Measurements from ENCODE around the gene SIK2. TPM values are rescaled to one million over a fixed set of nuclear protein-coding genes. Genes with fewer than 3 reads are reported as not detected.
"Not testable (repeated sequence)": the region's sequence is repeated elsewhere in the genome, so short reads cannot be mapped to it uniquely, and the experiment has no call there.

Gene SIK2
- total and polyA plus RNA-seq, 2 donors (not counting 3 experiments of a cell fraction or from before 2014, with no cell fraction given): 14.6 to 17.1 TPM

GRCh38 chr11:111770581-111771134 is 168.4 kb downstream of the SIK2 start:
- H3K4me1 ChIP-seq (ENCODE audit: control insufficient read depth, extremely low read depth, insufficient read depth, low read length): peaks cover 6% of the 10 kb centered on the region
- H3K9me3 ChIP-seq (replicated peaks; ENCODE audit: control insufficient read depth, insufficient read depth, low read length): no peaks in the 10 kb centered on the region
- CTCF ChIA-PET: interaction anchor here (1.0 to 1.5 kb wide), 2 partner anchors 9 to 166 kb away, joined by 4 to 8 read pairs; no protein-coding TSS in a partner anchor
- H3K9me1 ChIP-seq (replicated peaks; ENCODE audit: control insufficient read depth, extremely low read depth, insufficient read depth, low read length): no peaks in the 10 kb centered on the region
- no peaks in the 10 kb centered on the region for H3K36me3 ChIP-seq (ENCODE audit: control insufficient read depth in 2 of 2, extremely low read depth in 1 of 2, insufficient read depth in 2 of 2, low read length in 2 of 2)
- H3K4me2 ChIP-seq (ENCODE audit: insufficient read depth, low read length): no peak overlapping the region
- DNase-seq (ENCODE audit: low read depth, low spot score) (no peak), FAIRE-seq (no peak)
- H4K20me1 ChIP-seq (replicated peaks; ENCODE audit: control insufficient read depth, extremely low read depth, insufficient read depth, low read length): no peaks in the 10 kb centered on the region
- H3K27ac ChIP-seq (ENCODE audit: insufficient read depth, low read depth, low read length): no peak overlapping the region
- H3K9ac ChIP-seq (replicated peaks; ENCODE audit: extremely low read depth, insufficient read depth, low read length): no peak overlapping the region
- dilution Hi-C loops (cut with MboI; ENCODE audit: extremely low pct_ligation_motif_present, low sequenced_read_pairs) (no loop called here), intact Hi-C loops (cut with micrococcal nuclease) (no loop called here)
- H3K79me2 ChIP-seq (ENCODE audit: control insufficient read depth, insufficient read depth, low read length): peaks cover under 1% of the 10 kb centered on the region
- no peak for TF ChIP-seq MAX (IDR thresholded peaks at IDR 0.05; ENCODE audit: insufficient read depth, insufficient read length)
- TF ChIP-seq JUN (IDR thresholded peaks at IDR 0.05; ENCODE audit: borderline replicate concordance, insufficient read depth, insufficient read length, low read depth): no peak
- no peak for TF ChIP-seq FOS (IDR thresholded peaks at IDR 0.05; ENCODE audit: borderline replicate concordance, insufficient read depth, low read length)
- TF ChIP-seq EZH2 (IDR thresholded peaks at IDR 0.05; ENCODE audit: borderline replicate concordance, low read depth, low read length, severe bottlenecking): no peak
- H3K4me3 ChIP-seq (replicated peaks in 1 of 3; ENCODE audit: insufficient read depth in 1 of 3, low read depth in 1 of 3, low read length in 3 of 3): no peak overlapping the region
- POLR2A ChIA-PET: no interaction called here
- BruUV-seq (replicated peaks): no TSS peak
- H3K27me3 ChIP-seq (ENCODE audit: control insufficient read depth in 2 of 2, insufficient read depth in 2 of 2, low read length in 2 of 2): no peaks in the 10 kb centered on the region
- H2AFZ ChIP-seq (ENCODE audit: low read depth, low read length): no peak overlapping the region

- H3K9me1 ChIP-seq (replicated peaks; ENCODE audit: control insufficient read depth, extremely low read depth, insufficient read depth, low read length); H3K4me2 ChIP-seq (ENCODE audit: insufficient read depth, low read length); intact Hi-C loops (cut with micrococcal nuclease); FAIRE-seq; H3K4me3 ChIP-seq (replicated peaks in 1 of 3; ENCODE audit: insufficient read depth in 1 of 3, low read depth in 1 of 3, low read length in 3 of 3); H3K9me3 ChIP-seq (replicated peaks; ENCODE audit: control insufficient read depth, insufficient read depth, low read length); H2AFZ ChIP-seq (ENCODE audit: low read depth, low read length); H4K20me1 ChIP-seq (replicated peaks; ENCODE audit: control insufficient read depth, extremely low read depth, insufficient read depth, low read length); H3K9ac ChIP-seq (replicated peaks; ENCODE audit: extremely low read depth, insufficient read depth, low read length); H3K79me2 ChIP-seq (ENCODE audit: control insufficient read depth, insufficient read depth, low read length); dilution Hi-C loops (cut with MboI; ENCODE audit: extremely low pct_ligation_motif_present, low sequenced_read_pairs); H3K27me3 ChIP-seq (ENCODE audit: control insufficient read depth in 2 of 2, insufficient read depth in 2 of 2, low read length in 2 of 2); DNase-seq (ENCODE audit: low read depth, low spot score); H3K36me3 ChIP-seq (ENCODE audit: control insufficient read depth in 2 of 2, extremely low read depth in 1 of 2, insufficient read depth in 2 of 2, low read length in 2 of 2); POLR2A ChIA-PET; BruUV-seq (replicated peaks); H3K27ac ChIP-seq (ENCODE audit: insufficient read depth, low read depth, low read length); H3K4me1 ChIP-seq (ENCODE audit: control insufficient read depth, extremely low read depth, insufficient read depth, low read length): not testable (repeated sequence)
- CTCF ChIA-PET: interaction anchor here (1.0 to 1.5 kb wide), 2 partner anchors 8 to 167 kb away, joined by 4 to 8 read pairs; no protein-coding TSS in a partner anchor
Observed at GRCh38 chr11:111771205-111771604, 169.0 kb downstream of the SIK2 start.
